Glutamatergic neuron (in vitro differentiated cells): ENCODE measurements around the gene CEND1. TPM values are rescaled to one million over a fixed set of nuclear protein-coding genes. Genes with fewer than 3 reads are reported as not detected.

Experiments
- DNase-seq: peaks from one replicate; pipeline ENCODE4 v3.0.0; 2022
- H3K27ac Mint-ChIP-seq: one replicate; pipeline ENCODE4 v1.8.0; 2020; ENCODE audit warnings: mild to moderate bottlenecking, mixed read lengths, inconsistent platforms; ENCODE audit not compliant: unreplicated experiment
- H3K27me3 Mint-ChIP-seq: one replicate; pipeline ENCODE4 v1.8.0; 2020; ENCODE audit warnings: mild to moderate bottlenecking, moderate library complexity, mixed read lengths, inconsistent platforms; ENCODE audit not compliant: unreplicated experiment
- H3K36me3 Mint-ChIP-seq: one replicate; pipeline ENCODE4 v1.8.0; 2020; ENCODE audit warnings: mild to moderate bottlenecking, mixed read lengths, inconsistent platforms; ENCODE audit not compliant: unreplicated experiment
- H3K4me1 Mint-ChIP-seq: one replicate; pipeline ENCODE4 v1.8.0; 2020; ENCODE audit warnings: mild to moderate bottlenecking, low read depth, mixed read lengths, inconsistent platforms; ENCODE audit not compliant: unreplicated experiment
- H3K4me3 Mint-ChIP-seq: one replicate; pipeline ENCODE4 v1.8.0; 2020; ENCODE audit warnings: mild to moderate bottlenecking, mixed read lengths, inconsistent platforms; ENCODE audit not compliant: unreplicated experiment
- H3K9me3 Mint-ChIP-seq: one replicate; pipeline ENCODE4 v1.8.0; 2020; ENCODE audit warnings: mild to moderate bottlenecking, moderate library complexity, mixed read lengths, inconsistent platforms; ENCODE audit not compliant: unreplicated experiment
- CTCF ChIP-seq: fragments of 200-600 bp; sonication (generic); IDR thresholded peaks from one replicate; pipeline ENCODE4 v1.5.0; 2021; ENCODE audit not compliant: partially characterized antibody, unreplicated experiment
- total RNA-seq: library from RNA; stranded (reverse); fragmentation: NEBNext Ultra II Directional; extraction: Animal tissue kit (Norgen Biotek cat#: 25700); gene quantifications from one replicate; pipeline ENCODE4 v1.2.1, GENCODE V29; 2021; ENCODE audit not compliant: unreplicated experiment

Gene CEND1
- total RNA-seq, 1 donor from 2014 or later: 58.7 TPM

- H3K4me3 Mint-ChIP-seq: peak overlapping the region; percentile 88
- peaks cover 7% of the 10 kb centered on the region for H3K9me3 Mint-ChIP-seq
- peaks cover 8% of the 10 kb centered on the region for H3K4me1 Mint-ChIP-seq
- peak overlapping the region; percentile 96 for H3K27ac Mint-ChIP-seq
- no peak for TF ChIP-seq CTCF
- DNase-seq: peak; percentile 78
- no peaks in the 10 kb centered on the region for H3K36me3 Mint-ChIP-seq
- H3K27me3 Mint-ChIP-seq: peaks cover 7% of the 10 kb centered on the region
These were observed 6.0 kb upstream of the CEND1 start for GRCh38 chr11:795634-796564.

GRCh38 chr11:794766-795633 is 5.1 kb upstream of the CEND1 start:
- Mint-ChIP-seq H3K9me3 (peaks cover 10% of the 10 kb centered on the region), H3K36me3 (no peaks in the 10 kb centered on the region), H3K27ac (no peak overlapping the region), H3K4me3 (peak overlapping the region; percentile 46), H3K4me1 (peaks cover 10% of the 10 kb centered on the region), H3K27me3 (peaks cover 7% of the 10 kb centered on the region)
- no peak for TF ChIP-seq CTCF
- peak; percentile 32 for DNase-seq

GRCh38 chr11:794013-794765 is 4.3 kb upstream of the CEND1 start:
- DNase-seq: no peak
- H3K27me3 Mint-ChIP-seq: peaks cover 7% of the 10 kb centered on the region
- peaks cover 10% of the 10 kb centered on the region for H3K4me1 Mint-ChIP-seq
- peak overlapping the region; percentile 65 for H3K4me3 Mint-ChIP-seq
- H3K27ac Mint-ChIP-seq: peak overlapping the region; percentile 83
- TF ChIP-seq CTCF: no peak
- peaks cover 10% of the 10 kb centered on the region for H3K9me3 Mint-ChIP-seq
- no peaks in the 10 kb centered on the region for H3K36me3 Mint-ChIP-seq

- Mint-ChIP-seq H3K9me3 (peaks cover 10% of the 10 kb centered on the region), H3K27me3 (peaks cover 7% of the 10 kb centered on the region), H3K27ac (peak overlapping the region; percentile 83), H3K36me3 (no peaks in the 10 kb centered on the region), H3K4me1 (peaks cover 13% of the 10 kb centered on the region), H3K4me3 (peak overlapping the region; percentile 65)
- TF ChIP-seq CTCF: no peak
- DNase-seq: no peak
These were observed 3.7 kb upstream of the CEND1 start for GRCh38 chr11:793556-793955.
